DND-41 (cell line): ENCODE results near the gene SLC22A31.

ENCODE experiments used
- ATAC-seq: fragments of 200-7000 bp; cut with Tn5 transposase; 3 replicates; pipeline ENCODE4 v1.9.1; 2021; ENCODE audit warnings: low read depth; ENCODE audit not compliant: insufficient read depth
- DNase-seq: peaks from one replicate; pipeline ENCODE4 v3.0.0-alpha.2; 2020
- H2AFZ ChIP-seq: 2 replicates; pipeline ENCODE4 v1.6.0; 2012; ENCODE audit warnings: low read depth, low read length
- H3K27ac ChIP-seq: 2 replicates; pipeline ENCODE4 v1.5.1; 2012; ENCODE audit warnings: low read length, inconsistent platforms
- H3K27me3 ChIP-seq: fragments of 200-600 bp; sonication (generic); 2 replicates; pipeline ENCODE4 v1.6.0; 2012; ENCODE audit warnings: low read length, mild to moderate bottlenecking, inconsistent platforms; ENCODE audit not compliant: insufficient read depth, poor library complexity
- H3K36me3 ChIP-seq: 2 replicates; pipeline ENCODE4 v1.5.1; 2012; ENCODE audit warnings: low read length, inconsistent platforms; ENCODE audit not compliant: insufficient read depth
- H3K4me1 ChIP-seq: 2 replicates; pipeline ENCODE4 v1.5.1; 2012; ENCODE audit warnings: mild to moderate bottlenecking, low read length; ENCODE audit not compliant: insufficient read depth
- H3K4me2 ChIP-seq: 2 replicates; pipeline ENCODE4 v1.6.0; 2012; ENCODE audit warnings: mild to moderate bottlenecking, moderate library complexity, low read length, inconsistent platforms; ENCODE audit not compliant: insufficient read depth
- H3K4me3 ChIP-seq, 2 experiments: fragments of 200-600 bp in 1 of 2; shearing (Covaris generic) in 1 of 2; 2 replicates each; pipeline ENCODE4 v1.5.1; 2012 to 2016; ENCODE audit warnings: inconsistent platforms in 2 of 2, low read length in 2 of 2, mild to moderate bottlenecking in 2 of 2, low read depth in 1 of 2, moderate library complexity in 1 of 2
- H3K79me2 ChIP-seq: 2 replicates; pipeline ENCODE4 v1.6.0; 2012; ENCODE audit warnings: low read length, inconsistent platforms; ENCODE audit not compliant: insufficient read depth
- H3K9ac ChIP-seq: 2 replicates; pipeline ENCODE4 v1.6.0; 2012; ENCODE audit warnings: low read depth, mild to moderate bottlenecking, inconsistent platforms, low read length, moderate library complexity
- H3K9me3 ChIP-seq: 2 replicates; pipeline ENCODE4 v1.5.1; 2012; ENCODE audit warnings: low read length, moderate library complexity, mild to moderate bottlenecking, inconsistent platforms; ENCODE audit not compliant: insufficient read depth, severe bottlenecking
- H4K20me1 ChIP-seq: 2 replicates; pipeline ENCODE4 v1.6.0; 2012; ENCODE audit warnings: low read length; ENCODE audit not compliant: insufficient read depth
- CTCF ChIP-seq: IDR thresholded peaks from 2 replicates; pipeline ENCODE4 v1.5.1; 2012; ENCODE audit warnings: borderline replicate concordance, low read length, moderate library complexity, mild to moderate bottlenecking; ENCODE audit not compliant: poor library complexity, severe bottlenecking; ENCODE audit errors: extremely low read depth
- EZH2 ChIP-seq: IDR thresholded peaks from 3 replicates; pipeline ENCODE4 v1.6.1; 2012; ENCODE audit warnings: borderline replicate concordance, low read depth, mild to moderate bottlenecking, moderate library complexity, low read length, inconsistent platforms; ENCODE audit not compliant: severe bottlenecking

SLC22A31 gene

GRCh38 chr16:89209522-89210044 lies 9.2 kb upstream of the SLC22A31 start:
- Histone ChIP-seq H3K79me2 (no peaks in the 10 kb centered on the region), H3K9ac (no peak overlapping the region), H3K4me2 (no peak overlapping the region), H2AFZ (no peak overlapping the region), H3K4me1 (no peaks in the 10 kb centered on the region), H4K20me1 (no peaks in the 10 kb centered on the region), H3K36me3 (no peaks in the 10 kb centered on the region), H3K27me3 (no peaks in the 10 kb centered on the region), H3K27ac (no peak overlapping the region), H3K4me3 (no peak overlapping the region), H3K9me3 (no peaks in the 10 kb centered on the region)
- DNase-seq (no peak), ATAC-seq (no peak)
- no peak for TF ChIP-seq EZH2
- no peak for TF ChIP-seq CTCF

DNA sequence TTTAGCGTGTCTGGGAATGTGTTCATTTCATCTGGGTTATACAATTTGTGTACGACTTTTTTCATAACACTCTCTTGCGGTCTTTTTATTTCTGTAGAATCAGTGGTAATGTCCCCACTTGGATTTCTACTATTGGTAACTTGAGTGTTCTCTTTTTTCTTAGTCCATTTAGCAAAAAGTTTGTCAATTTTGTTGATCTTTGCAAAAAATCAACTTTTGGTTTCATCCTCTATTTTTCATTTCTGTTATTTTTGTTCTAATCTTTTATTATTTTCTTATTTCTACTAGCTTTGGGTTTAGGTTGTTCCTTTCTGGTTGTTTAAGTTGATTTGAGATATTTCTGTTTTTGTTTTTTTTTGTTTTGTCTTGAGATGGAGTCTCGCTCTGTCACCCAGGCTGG lies 7.7 kb upstream of the SLC22A31 start:
- H4K20me1 ChIP-seq, result no peaks in the 10 kb centered on the region
- no peak overlapping the region for H2AFZ ChIP-seq
- no peak for DNase-seq
- H3K4me1 ChIP-seq, result no peaks in the 10 kb centered on the region
- H3K4me2 ChIP-seq, result no peak overlapping the region
- TF ChIP-seq EZH2 (no peak), CTCF (no peak)
- no peak overlapping the region for H3K9ac ChIP-seq
- ATAC-seq, result no peak
- no peaks in the 10 kb centered on the region for H3K9me3 ChIP-seq
- H3K27ac ChIP-seq, result no peak overlapping the region
- H3K79me2 ChIP-seq, result no peaks in the 10 kb centered on the region
- no peak overlapping the region for H3K4me3 ChIP-seq
- H3K36me3 ChIP-seq, result no peaks in the 10 kb centered on the region
- H3K27me3 ChIP-seq, result no peaks in the 10 kb centered on the region

- H2AFZ ChIP-seq, result no peak overlapping the region
- TF ChIP-seq EZH2 (no peak), CTCF (no peak)
- H3K4me1 ChIP-seq, result no peaks in the 10 kb centered on the region
- H3K9ac ChIP-seq, result no peak overlapping the region
- H3K27me3 ChIP-seq, result no peaks in the 10 kb centered on the region
- H3K27ac ChIP-seq, result no peak overlapping the region
- no peaks in the 10 kb centered on the region for H3K36me3 ChIP-seq
- H4K20me1 ChIP-seq, result 0 out of 2 replicates have a peak, but pooled peaks cover 3% of the 10 kb centered on the region
- no peaks in the 10 kb centered on the region for H3K9me3 ChIP-seq
- H3K79me2 ChIP-seq, result no peaks in the 10 kb centered on the region
- ATAC-seq, result no peak
- H3K4me2 ChIP-seq, result no peak overlapping the region
- H3K4me3 ChIP-seq, result no peak overlapping the region
- DNase-seq, result no peak
These were observed 2.3 kb upstream of the SLC22A31 start for GRCh38 chr16:89202422-89203215.
